ENCODE results near the gene FAM149A. TPM values are rescaled to one million over a fixed set of nuclear protein-coding genes. Genes with fewer than 3 reads are reported as not detected.

FAM149A gene
- total and polyA plus RNA-seq, 2 donors (not counting 1 experiment from before 2014, with no cell fraction given), result 0.12 TPM; not detected in 1

- H3K4me3 ChIP-seq (ENCODE audit: control extremely low read depth in 1 of 5, extremely low read depth in 1 of 5, insufficient read depth in 1 of 5, low read depth in 2 of 5, low read length in 4 of 5), result no peak overlapping the region
- no peaks in the 10 kb centered on the region for H3K9me3 ChIP-seq (ENCODE audit: control extremely low read depth in 1 of 3, control insufficient read depth in 2 of 3, insufficient read depth in 1 of 3, low read length in 2 of 3)
- H3K27me3 ChIP-seq (replicated peaks in 1 of 4; ENCODE audit: control extremely low read depth in 1 of 4, control insufficient read depth in 3 of 4, insufficient read depth in 4 of 4, low read length in 3 of 4), result no peaks in the 10 kb centered on the region
- H3K79me2 ChIP-seq (ENCODE audit: control insufficient read depth, insufficient read depth, low read length), result no peaks in the 10 kb centered on the region
- Mint-ChIP-seq H3K27ac (no peak overlapping the region), H3K4me3 (no peak overlapping the region), H3K4me1 (no peaks in the 10 kb centered on the region), H3K27me3 (peaks cover 25% of the 10 kb centered on the region), H3K9me3 (ENCODE audit: insufficient read depth) (no peaks in the 10 kb centered on the region)
- no peak overlapping the region for H3K9ac ChIP-seq (ENCODE audit: low read length)
- ChIA-PET CTCF (no interaction called here), POLR2A (no interaction called here)
- H3K36me3 ChIP-seq (replicated peaks in 1 of 2; ENCODE audit: control extremely low read depth in 1 of 2, control insufficient read depth in 1 of 2, extremely low read depth in 1 of 2, insufficient read depth in 2 of 2, low read length in 1 of 2), result no peaks in the 10 kb centered on the region
- H3K27ac ChIP-seq (ENCODE audit: low read length in 2 of 2), result no peak overlapping the region
- H4K20me1 ChIP-seq (ENCODE audit: control insufficient read depth, insufficient read depth, low read length, poor library complexity, severe bottlenecking), result no peaks in the 10 kb centered on the region
- H3K4me1 ChIP-seq (ENCODE audit: control insufficient read depth in 2 of 2, insufficient read depth in 2 of 2, low read length in 2 of 2), result no peaks in the 10 kb centered on the region
- TF ChIP-seq EZH2 (IDR thresholded peaks at IDR 0.05; ENCODE audit: borderline replicate concordance, insufficient read depth, low read depth, low read length, poor library complexity, severe bottlenecking) (no peak), CTCF (IDR thresholded peaks at IDR 0.05) (no peak)
- H3K4me2 ChIP-seq (replicated peaks; ENCODE audit: low read depth, low read length, poor library complexity, severe bottlenecking), result no peak overlapping the region
- intact Hi-C loops (cut with micrococcal nuclease), result no loop called here
- no peak for DNase-seq
- WGBS (ENCODE audit: insufficient coverage), result 91% methylated on average over 16 of the region's 18 CpGs
- H2AFZ ChIP-seq (ENCODE audit: insufficient read depth, low read depth, low read length, poor library complexity, severe bottlenecking), result no peak overlapping the region
- no peak for ATAC-seq (ENCODE audit: low read depth)
Observed at GRCh38 chr4:186169333-186169944, 64.9 kb downstream of the FAM149A start.

GRCh38 chr4:186169945-186170802 lies 65.7 kb downstream of the FAM149A start:
- Histone ChIP-seq H3K4me1 (ENCODE audit: control insufficient read depth in 2 of 2, insufficient read depth in 2 of 2, low read length in 2 of 2) (no peaks in the 10 kb centered on the region), H2AFZ (ENCODE audit: insufficient read depth, low read depth, low read length, poor library complexity, severe bottlenecking) (no peak overlapping the region), H3K9me3 (ENCODE audit: control extremely low read depth in 1 of 3, control insufficient read depth in 2 of 3, insufficient read depth in 1 of 3, low read length in 2 of 3) (no peaks in the 10 kb centered on the region), H4K20me1 (ENCODE audit: control insufficient read depth, insufficient read depth, low read length, poor library complexity, severe bottlenecking) (no peaks in the 10 kb centered on the region), H3K27ac (ENCODE audit: low read length in 2 of 2) (no peak overlapping the region), H3K4me3 (ENCODE audit: control extremely low read depth in 1 of 5, extremely low read depth in 1 of 5, insufficient read depth in 1 of 5, low read depth in 2 of 5, low read length in 4 of 5) (no peak overlapping the region), H3K9ac (ENCODE audit: low read length) (no peak overlapping the region), H3K4me2 (replicated peaks; ENCODE audit: low read depth, low read length, poor library complexity, severe bottlenecking) (no peak overlapping the region), H3K27me3 (replicated peaks in 1 of 4; ENCODE audit: control extremely low read depth in 1 of 4, control insufficient read depth in 3 of 4, insufficient read depth in 4 of 4, low read length in 3 of 4) (no peaks in the 10 kb centered on the region), H3K79me2 (ENCODE audit: control insufficient read depth, insufficient read depth, low read length) (no peaks in the 10 kb centered on the region), H3K36me3 (replicated peaks in 1 of 2; ENCODE audit: control extremely low read depth in 1 of 2, control insufficient read depth in 1 of 2, extremely low read depth in 1 of 2, insufficient read depth in 2 of 2, low read length in 1 of 2) (no peaks in the 10 kb centered on the region)
- ChIA-PET CTCF (no interaction called here), POLR2A (no interaction called here)
- Mint-ChIP-seq H3K9me3 (ENCODE audit: insufficient read depth) (no peaks in the 10 kb centered on the region), H3K27me3 (peaks cover 18% of the 10 kb centered on the region), H3K4me3 (no peak overlapping the region), H3K4me1 (no peaks in the 10 kb centered on the region), H3K27ac (no peak overlapping the region)
- DNase-seq (no peak), ATAC-seq (ENCODE audit: low read depth) (no peak)
- no peak for TF ChIP-seq CTCF (IDR thresholded peaks at IDR 0.05)
- no peak for TF ChIP-seq EZH2 (IDR thresholded peaks at IDR 0.05; ENCODE audit: borderline replicate concordance, insufficient read depth, low read depth, low read length, poor library complexity, severe bottlenecking)
- intact Hi-C loops (cut with micrococcal nuclease), result no loop called here
- whole genome bisulfite sequencing (ENCODE audit: insufficient coverage), result 58% methylated on average over 15 of the region's 16 CpGs

All from B cell (primary cell).